A549 (cell line): ENCODE data around the gene PDE6C. TPM values are rescaled to one million over a fixed set of nuclear protein-coding genes. Genes with fewer than 3 reads are reported as not detected.

Source experiments
- ATAC-seq, 2 experiments: fragments of 200-7000 bp in 1 of 2; fragments of >200 bp in 1 of 2; cut with Nextera tagmentation in 1 of 2; cut with Tn5 transposase in 1 of 2; 3 replicates each; pipeline versions ENCODE4 v1.8.0 to v1.9.1; 2018 to 2020; ENCODE audit warnings: mild to moderate bottlenecking in 1 of 2, moderate library complexity in 1 of 2
- CTCF ChIA-PET: fragments of 300-600 bp; sonication (Branson Sonifier 250); formaldehyde crosslinking; extraction: SDS; loops from one replicate; lab custom pipeline; 2021; ENCODE audit warnings: antibody characterized with exemption, inconsistent platforms; lab: Yijun Ruan, JAX
- POLR2A ChIA-PET: fragments of 350-600 bp; formaldehyde crosslinking; extraction: SDS; loops from one replicate; lab custom pipeline; 2021; ENCODE audit warnings: antibody characterized with exemption, inconsistent platforms; lab: Yijun Ruan, JAX
- DNase-seq, 2 experiments: peaks; one replicate each; pipeline versions ENCODE4 v3.0.0 to v3.0.0-alpha.2; 2011 to 2016; ENCODE audit warnings: low read depth in 1 of 2, low spot score in 1 of 2
- FAIRE-seq: peaks from 2 replicates; lab custom pipeline; 2011; peaks lifted over from hg19 to GRCh38; lab: Jason Lieb, UNC
- H3K27ac ChIP-seq, 2 experiments: fragments of >200 bp; sonication (Bioruptor Twin); formaldehyde crosslinking; 3 replicates each; pipeline ENCODE4 v1.5.1; 2016 to 2017
- H3K4me1 ChIP-seq: fragments of >200 bp; sonication (Bioruptor Twin); formaldehyde crosslinking; 3 replicates; pipeline ENCODE4 v1.6.1; 2016
- H3K4me2 ChIP-seq: fragments of >200 bp; sonication (Bioruptor Twin); formaldehyde crosslinking; 3 replicates; pipeline ENCODE4 v1.6.1; 2016
- H3K4me3 ChIP-seq: fragments of >200 bp; sonication (Bioruptor Twin); formaldehyde crosslinking; 3 replicates; pipeline ENCODE4 v1.5.1; 2016
- H3K9me3 ChIP-seq: fragments of >200 bp; sonication (Bioruptor Twin); formaldehyde crosslinking; 3 replicates; pipeline ENCODE4 v1.6.1; 2016
- CHD4 ChIP-seq: fragments of 200-600 bp; sonication (generic); IDR thresholded peaks from 2 replicates; pipeline ENCODE4 v1.6.1; 2016; ENCODE audit warnings: antibody characterized with exemption, mild to moderate bottlenecking, borderline replicate concordance
- EP300 ChIP-seq, 2 experiments: fragments of >200 bp; sonication (Bioruptor Twin); formaldehyde crosslinking; IDR thresholded peaks; 2 replicates in 1 of 2; 3 replicates in 1 of 2; pipeline ENCODE4 v1.6.1; 2016 to 2017
- ESRRA ChIP-seq: fragments of 150-350 bp; IDR thresholded peaks from 2 replicates; pipeline ENCODE4 v1.6.1; 2014; ENCODE audit warnings: mild to moderate bottlenecking, low read length, borderline replicate concordance
- FOXS1 ChIP-seq: fragments of 250-450 bp; sonication (Bioruptor Pico); IDR thresholded peaks from 2 replicates; pipeline ENCODE4 v1.5.0; 2020; ENCODE audit warnings: mild to moderate bottlenecking, moderate library complexity
- HOXB13 ChIP-seq: fragments of 250-450 bp; sonication (Bioruptor Pico); IDR thresholded peaks from 2 replicates; pipeline ENCODE4 v1.5.0; 2020; ENCODE audit warnings: low read depth, mild to moderate bottlenecking, moderate library complexity
- HOXB5 ChIP-seq: fragments of 250-450 bp; sonication (Bioruptor Pico); IDR thresholded peaks from 2 replicates; pipeline ENCODE4 v1.5.0; 2020; ENCODE audit warnings: mild to moderate bottlenecking, moderate library complexity
- JUN ChIP-seq, 2 experiments: fragments of >200 bp; sonication (Bioruptor Twin); formaldehyde crosslinking; IDR thresholded peaks; 2 replicates in 1 of 2; 3 replicates in 1 of 2; pipeline ENCODE4 v1.6.1; 2016 to 2017
- KDM5A ChIP-seq: fragments of 200-600 bp; sonication (generic); IDR thresholded peaks from 2 replicates; pipeline ENCODE4 v1.6.1; 2016; ENCODE audit warnings: antibody characterized with exemption, mild to moderate bottlenecking
- MAFK ChIP-seq: fragments of 450-650 bp; IDR thresholded peaks from 2 replicates; pipeline ENCODE4 v1.6.1; 2014; ENCODE audit not compliant: partially characterized antibody
- MAZ ChIP-seq: fragments of 150-350 bp; IDR thresholded peaks from 2 replicates; pipeline ENCODE4 v1.6.1; 2014; ENCODE audit warnings: antibody characterized with exemption, low read depth, low read length, borderline replicate concordance
- NPAS2 ChIP-seq: fragments of 250-450 bp; sonication (Bioruptor Pico); IDR thresholded peaks from 2 replicates; pipeline ENCODE4 v1.8.0; 2022; ENCODE audit warnings: mild to moderate bottlenecking, moderate library complexity, borderline replicate concordance
- PHF8 ChIP-seq: fragments of 200-600 bp; sonication (generic); IDR thresholded peaks from 2 replicates; pipeline ENCODE4 v1.6.1; 2016; ENCODE audit warnings: low read depth, mild to moderate bottlenecking, antibody characterized with exemption, moderate library complexity, borderline replicate concordance
- POLR2A ChIP-seq: IDR thresholded peaks from 2 replicates; pipeline ENCODE4 v1.6.1; 2012; ENCODE audit warnings: mild to moderate bottlenecking, low read length
- RCOR1 ChIP-seq: fragments of 150-350 bp; IDR thresholded peaks from 2 replicates; pipeline ENCODE4 v1.6.1; 2014; ENCODE audit warnings: antibody characterized with exemption, low read length, low read depth
- RFX5 ChIP-seq: fragments of 450-650 bp; IDR thresholded peaks from 2 replicates; pipeline ENCODE4 v1.7.1; 2014; ENCODE audit warnings: antibody characterized with exemption, mild to moderate bottlenecking, moderate library complexity
- RNF2 ChIP-seq: fragments of 200-600 bp; sonication (generic); IDR thresholded peaks from 2 replicates; pipeline ENCODE4 v1.6.1; 2016; ENCODE audit warnings: low read depth, mild to moderate bottlenecking, antibody characterized with exemption, moderate library complexity, borderline replicate concordance
- TP53 ChIP-seq: fragments of 250-450 bp; sonication (Bioruptor Pico); IDR thresholded peaks from 2 replicates; pipeline ENCODE4 v1.5.0; 2021; ENCODE audit warnings: mild to moderate bottlenecking, moderate library complexity
- ZC3H11A ChIP-seq: fragments of 450-650 bp; IDR thresholded peaks from 2 replicates; pipeline ENCODE4 v1.6.1; 2014; ENCODE audit warnings: antibody characterized with exemption, mild to moderate bottlenecking
- ZFP36 ChIP-seq: fragments of 450-650 bp; IDR thresholded peaks from 2 replicates; pipeline ENCODE4 v1.6.1; 2014; ENCODE audit warnings: borderline replicate concordance; ENCODE audit not compliant: partially characterized antibody
- ZSCAN20 ChIP-seq: fragments of 250-450 bp; sonication (Bioruptor Pico); IDR thresholded peaks from 2 replicates; pipeline ENCODE4 v1.8.0; 2022; ENCODE audit warnings: mild to moderate bottlenecking, moderate library complexity
- WGBS: methylation state at CpG from one replicate; pipeline ENCODE4 v1.1.6; 2017; ENCODE audit errors: missing lambda C conversion rate; 5-methylcytosine and 5-hydroxymethylcytosine counted together
- polyA plus RNA-seq, 4 experiments: library from polyadenylated mRNA; depleted of rRNA in 3 of 4; stranded (reverse); fragments of >200 nt; fragmentation: RNase III in 1 of 4; extraction: RNeasy Plus Mini Kit Qiagen cat#74134 plus additional on column Dnase treatment in 1 of 4; gene quantifications; 2 replicates in 3 of 4; 3 replicates in 1 of 4; pipeline ENCODE4 v1.2.3, GENCODE V29; 2011 to 2017
- TF ChIP-seq, protein P1 (sequence below): fragments of >200 bp; sonication (Bioruptor Twin); formaldehyde crosslinking; IDR thresholded peaks from 2 replicates; pipeline ENCODE4 v1.6.1; 2016
- TF ChIP-seq, protein P2 (sequence below): IDR thresholded peaks from 2 replicates; pipeline ENCODE4 v1.6.1; 2012
- TF ChIP-seq, protein P3 (sequence below): fragments of 250-450 bp; sonication (Bioruptor Pico); IDR thresholded peaks from 2 replicates; pipeline ENCODE4 v1.5.0; 2020; ENCODE audit warnings: low read depth, mild to moderate bottlenecking, moderate library complexity
- TF ChIP-seq, protein P4 (sequence below): fragments of >200 bp; sonication (Bioruptor Twin); formaldehyde crosslinking; IDR thresholded peaks from 3 replicates; pipeline ENCODE4 v1.6.1; 2016
- TF ChIP-seq, protein P5 (sequence below): fragments of 250-450 bp; sonication (Bioruptor Pico); IDR thresholded peaks from 2 replicates; pipeline ENCODE4 v1.5.0; 2021; ENCODE audit warnings: mild to moderate bottlenecking, moderate library complexity, borderline replicate concordance
- TF ChIP-seq, protein P6 (sequence below): fragments of >200 bp; sonication (Bioruptor Twin); formaldehyde crosslinking; IDR thresholded peaks from 3 replicates; pipeline ENCODE4 v1.5.1; 2016

PDE6C gene
- polyA plus RNA-seq, 2 of the 4 experiments (the other 2 are of a cell fraction) = not detected

DNA sequence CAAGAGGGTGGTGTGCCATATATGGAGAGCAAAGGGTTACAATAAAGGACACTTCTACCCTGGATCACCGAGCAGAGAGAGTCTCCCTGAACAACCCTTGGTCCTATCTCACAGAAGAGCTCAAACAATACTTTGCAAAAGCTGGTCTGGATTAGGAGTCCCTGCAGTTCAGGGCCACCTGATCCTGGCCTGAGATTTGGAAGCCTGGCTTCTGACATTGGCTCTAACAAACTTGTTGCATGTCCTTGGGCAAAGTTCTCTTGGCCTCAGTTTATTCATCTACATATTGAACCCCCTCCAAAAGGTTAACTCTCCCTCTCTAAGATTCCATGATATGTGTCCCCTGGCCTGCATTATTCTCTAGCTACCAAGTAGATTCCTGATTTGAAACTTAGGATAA, 13.0 kb upstream of the PDE6C start:
- 74% methylated on average over 1 of the region's 1 CpG for WGBS
- DNase-seq (no peak), ATAC-seq (no peak), FAIRE-seq (no peak)
- Histone ChIP-seq H3K9me3 (no peaks in the 10 kb centered on the region), H3K4me2 (no peak overlapping the region), H3K27ac (no peak overlapping the region), H3K4me3 (no peak overlapping the region), H3K4me1 (peaks cover 29% of the 10 kb centered on the region)
- ChIA-PET POLR2A (no interaction called here), CTCF (interaction anchor here (0.6 to 1.7 kb wide), 5 partner anchors 14 to 71 kb away, joined by 3 to 4 read pairs (median 3); no protein-coding TSS in a partner anchor)
- no peak for TF ChIP-seq KDM5A
- no peak for TF ChIP-seq MAFK
- no peak for TF ChIP-seq NPAS2 (CRISPR knock-in tag)
- TF ChIP-seq, protein P1, sequence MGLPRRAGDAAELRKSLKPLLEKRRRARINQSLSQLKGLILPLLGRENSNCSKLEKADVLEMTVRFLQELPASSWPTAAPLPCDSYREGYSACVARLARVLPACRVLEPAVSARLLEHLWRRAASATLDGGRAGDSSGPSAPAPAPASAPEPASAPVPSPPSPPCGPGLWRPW = no peak
- TF ChIP-seq PHF8 = no peak
- TF ChIP-seq RCOR1 = no peak
- TF ChIP-seq, protein P2, sequence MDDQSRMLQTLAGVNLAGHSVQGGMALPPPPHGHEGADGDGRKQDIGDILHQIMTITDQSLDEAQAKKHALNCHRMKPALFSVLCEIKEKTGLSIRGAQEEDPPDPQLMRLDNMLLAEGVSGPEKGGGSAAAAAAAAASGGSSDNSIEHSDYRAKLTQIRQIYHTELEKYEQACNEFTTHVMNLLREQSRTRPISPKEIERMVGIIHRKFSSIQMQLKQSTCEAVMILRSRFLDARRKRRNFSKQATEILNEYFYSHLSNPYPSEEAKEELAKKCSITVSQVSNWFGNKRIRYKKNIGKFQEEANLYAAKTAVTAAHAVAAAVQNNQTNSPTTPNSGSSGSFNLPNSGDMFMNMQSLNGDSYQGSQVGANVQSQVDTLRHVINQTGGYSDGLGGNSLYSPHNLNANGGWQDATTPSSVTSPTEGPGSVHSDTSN = no peak
- TF ChIP-seq HOXB13 (CRISPR knock-in tag) = no peak
- no peak for TF ChIP-seq FOXS1 (CRISPR knock-in tag)
- TF ChIP-seq, protein P3, sequence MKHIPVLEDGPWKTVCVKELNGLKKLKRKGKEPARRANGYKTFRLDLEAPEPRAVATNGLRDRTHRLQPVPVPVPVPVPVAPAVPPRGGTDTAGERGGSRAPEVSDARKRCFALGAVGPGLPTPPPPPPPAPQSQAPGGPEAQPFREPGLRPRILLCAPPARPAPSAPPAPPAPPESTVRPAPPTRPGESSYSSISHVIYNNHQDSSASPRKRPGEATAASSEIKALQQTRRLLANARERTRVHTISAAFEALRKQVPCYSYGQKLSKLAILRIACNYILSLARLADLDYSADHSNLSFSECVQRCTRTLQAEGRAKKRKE (CRISPR knock-in tag) = no peak
- no peak for TF ChIP-seq RNF2
- TF ChIP-seq, protein P4, sequence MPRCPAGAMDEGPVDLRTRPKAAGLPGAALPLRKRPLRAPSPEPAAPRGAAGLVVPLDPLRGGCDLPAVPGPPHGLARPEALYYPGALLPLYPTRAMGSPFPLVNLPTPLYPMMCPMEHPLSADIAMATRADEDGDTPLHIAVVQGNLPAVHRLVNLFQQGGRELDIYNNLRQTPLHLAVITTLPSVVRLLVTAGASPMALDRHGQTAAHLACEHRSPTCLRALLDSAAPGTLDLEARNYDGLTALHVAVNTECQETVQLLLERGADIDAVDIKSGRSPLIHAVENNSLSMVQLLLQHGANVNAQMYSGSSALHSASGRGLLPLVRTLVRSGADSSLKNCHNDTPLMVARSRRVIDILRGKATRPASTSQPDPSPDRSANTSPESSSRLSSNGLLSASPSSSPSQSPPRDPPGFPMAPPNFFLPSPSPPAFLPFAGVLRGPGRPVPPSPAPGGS = no peak
- no peak for TF ChIP-seq HOXB5 (CRISPR knock-in tag)
- no peak for TF ChIP-seq CHD4
- TF ChIP-seq, protein P5, sequence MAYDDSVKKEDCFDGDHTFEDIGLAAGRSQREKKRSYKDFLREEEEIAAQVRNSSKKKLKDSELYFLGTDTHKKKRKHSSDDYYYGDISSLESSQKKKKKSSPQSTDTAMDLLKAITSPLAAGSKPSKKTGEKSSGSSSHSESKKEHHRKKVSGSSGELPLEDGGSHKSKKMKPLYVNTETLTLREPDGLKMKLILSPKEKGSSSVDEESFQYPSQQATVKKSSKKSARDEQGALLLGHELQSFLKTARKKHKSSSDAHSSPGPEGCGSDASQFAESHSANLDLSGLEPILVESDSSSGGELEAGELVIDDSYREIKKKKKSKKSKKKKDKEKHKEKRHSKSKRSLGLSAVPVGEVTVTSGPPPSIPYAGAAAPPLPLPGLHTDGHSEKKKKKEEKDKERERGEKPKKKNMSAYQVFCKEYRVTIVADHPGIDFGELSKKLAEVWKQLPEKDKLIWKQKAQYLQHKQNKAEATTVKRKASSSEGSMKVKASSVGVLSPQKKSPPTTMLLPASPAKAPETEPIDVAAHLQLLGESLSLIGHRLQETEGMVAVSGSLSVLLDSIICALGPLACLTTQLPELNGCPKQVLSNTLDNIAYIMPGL (CRISPR knock-in tag) = no peak
- no peak for TF ChIP-seq ZSCAN20 (CRISPR knock-in tag)
- no peak for TF ChIP-seq TP53 (CRISPR knock-in tag)
- no peak for TF ChIP-seq POLR2A
- TF ChIP-seq EP300 (IDR thresholded peaks at IDR 0.05) = no peak

DNA sequence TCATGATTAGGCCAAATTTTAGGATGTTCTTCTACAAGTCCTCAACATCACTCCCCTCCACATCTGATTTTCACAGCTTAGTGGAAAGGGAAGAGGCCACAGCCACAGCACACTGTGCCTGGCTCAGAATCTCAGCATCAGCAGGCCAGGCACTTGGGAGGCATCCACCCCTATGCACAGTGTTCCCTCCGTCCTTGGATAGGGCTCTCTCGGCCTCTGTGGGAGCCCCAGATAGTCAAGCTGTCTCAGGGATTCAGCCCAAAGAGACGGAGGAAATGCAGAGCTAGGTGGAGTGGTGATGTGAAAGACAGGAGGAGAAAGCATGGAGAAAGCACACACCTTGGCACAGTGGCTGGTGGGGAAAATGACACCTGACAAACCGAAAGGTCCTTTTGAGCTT, 12.6 kb upstream of the PDE6C start:
- ChIA-PET CTCF (interaction anchor here (0.6 to 1.7 kb wide), 6 partner anchors 15 to 81 kb away, joined by 3 to 4 read pairs (median 3); no protein-coding TSS in a partner anchor), POLR2A (no interaction called here)
- H3K4me2 ChIP-seq = no peak overlapping the region
- no peak for DNase-seq
- H3K4me3 ChIP-seq = no peak overlapping the region
- TF ChIP-seq ESRRA (no peak), KDM5A (no peak), ZC3H11A (no peak), MAZ (no peak), ZFP36 (no peak), RCOR1 (no peak), RFX5 (no peak), JUN (IDR thresholded peaks at IDR 0.05) (no peak), TP53 (CRISPR knock-in tag) (no peak)
- TF ChIP-seq, protein P4 = no peak
- TF ChIP-seq, protein P6, sequence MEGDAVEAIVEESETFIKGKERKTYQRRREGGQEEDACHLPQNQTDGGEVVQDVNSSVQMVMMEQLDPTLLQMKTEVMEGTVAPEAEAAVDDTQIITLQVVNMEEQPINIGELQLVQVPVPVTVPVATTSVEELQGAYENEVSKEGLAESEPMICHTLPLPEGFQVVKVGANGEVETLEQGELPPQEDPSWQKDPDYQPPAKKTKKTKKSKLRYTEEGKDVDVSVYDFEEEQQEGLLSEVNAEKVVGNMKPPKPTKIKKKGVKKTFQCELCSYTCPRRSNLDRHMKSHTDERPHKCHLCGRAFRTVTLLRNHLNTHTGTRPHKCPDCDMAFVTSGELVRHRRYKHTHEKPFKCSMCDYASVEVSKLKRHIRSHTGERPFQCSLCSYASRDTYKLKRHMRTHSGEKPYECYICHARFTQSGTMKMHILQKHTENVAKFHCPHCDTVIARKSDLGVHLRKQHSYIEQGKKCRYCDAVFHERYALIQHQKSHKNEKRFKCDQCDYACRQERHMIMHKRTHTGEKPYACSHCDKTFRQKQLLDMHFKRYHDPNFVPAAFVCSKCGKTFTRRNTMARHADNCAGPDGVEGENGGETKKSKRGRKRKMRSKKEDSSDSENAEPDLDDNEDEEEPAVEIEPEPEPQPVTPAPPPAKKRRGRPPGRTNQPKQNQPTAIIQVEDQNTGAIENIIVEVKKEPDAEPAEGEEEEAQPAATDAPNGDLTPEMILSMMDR = no peak
- TF ChIP-seq, protein P1 = no peak
- peaks cover 33% of the 10 kb centered on the region for H3K4me1 ChIP-seq
- ATAC-seq = no peak
- H3K27ac ChIP-seq = no peak overlapping the region
- FAIRE-seq = no peak
- WGBS = 93% methylated on average over 4 of the region's 4 CpGs
- no peaks in the 10 kb centered on the region for H3K9me3 ChIP-seq
